ENCODE data around the gene SLC44A4.

The SLC44A4 gene

DNA sequence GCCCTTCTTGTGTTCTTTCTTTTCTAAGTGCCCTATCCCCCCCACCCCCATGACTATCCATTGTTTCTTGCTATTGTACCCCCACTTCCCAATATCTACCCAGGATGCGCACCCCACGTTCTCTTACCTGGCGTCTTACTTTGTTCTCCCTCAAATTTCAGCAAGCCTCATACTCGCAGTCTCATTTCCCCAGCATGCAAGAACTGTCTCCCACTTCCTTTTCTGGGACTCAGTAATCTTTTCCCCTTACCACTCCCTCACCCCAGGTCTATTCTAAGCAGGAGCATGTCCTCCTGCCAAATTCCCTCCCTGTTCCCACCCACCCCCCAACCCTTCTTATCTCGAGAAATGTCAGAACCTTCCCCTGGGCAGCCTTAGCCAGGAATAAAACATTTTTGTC, 20.4 kb upstream of the SLC44A4 start:
- ATAC-seq, result no peak
- TF ChIP-seq ZNF8 (CRISPR knock-in tag; IDR thresholded peaks at IDR 0.05) (no peak), GLIS3 (CRISPR knock-in tag; IDR thresholded peaks at IDR 0.05) (no peak), ZNF565 (CRISPR knock-in tag; conservative IDR thresholded peaks at IDR 0.05; ENCODE audit: low read depth) (no peak), ZFP3 (CRISPR knock-in tag; IDR thresholded peaks at IDR 0.05) (no peak), ESRRG (CRISPR knock-in tag; IDR thresholded peaks at IDR 0.05) (no peak), TOX (CRISPR knock-in tag; IDR thresholded peaks at IDR 0.05; ENCODE audit: borderline replicate concordance) (no peak), ISL1 (CRISPR knock-in tag; IDR thresholded peaks at IDR 0.05) (no peak), TCF4 (CRISPR knock-in tag; IDR thresholded peaks at IDR 0.05; ENCODE audit: borderline replicate concordance) (no peak), OSR1 (CRISPR knock-in tag; IDR thresholded peaks at IDR 0.05) (no peak), ZFP30 (CRISPR knock-in tag; IDR thresholded peaks at IDR 0.05) (no peak), PPARA (CRISPR knock-in tag; IDR thresholded peaks at IDR 0.05; ENCODE audit: borderline replicate concordance) (no peak), ARNTL (CRISPR knock-in tag; IDR thresholded peaks at IDR 0.05; ENCODE audit: borderline replicate concordance, low read depth) (no peak), ZNF70 (CRISPR knock-in tag; IDR thresholded peaks at IDR 0.05) (no peak)
- TF ChIP-seq, protein P1, sequence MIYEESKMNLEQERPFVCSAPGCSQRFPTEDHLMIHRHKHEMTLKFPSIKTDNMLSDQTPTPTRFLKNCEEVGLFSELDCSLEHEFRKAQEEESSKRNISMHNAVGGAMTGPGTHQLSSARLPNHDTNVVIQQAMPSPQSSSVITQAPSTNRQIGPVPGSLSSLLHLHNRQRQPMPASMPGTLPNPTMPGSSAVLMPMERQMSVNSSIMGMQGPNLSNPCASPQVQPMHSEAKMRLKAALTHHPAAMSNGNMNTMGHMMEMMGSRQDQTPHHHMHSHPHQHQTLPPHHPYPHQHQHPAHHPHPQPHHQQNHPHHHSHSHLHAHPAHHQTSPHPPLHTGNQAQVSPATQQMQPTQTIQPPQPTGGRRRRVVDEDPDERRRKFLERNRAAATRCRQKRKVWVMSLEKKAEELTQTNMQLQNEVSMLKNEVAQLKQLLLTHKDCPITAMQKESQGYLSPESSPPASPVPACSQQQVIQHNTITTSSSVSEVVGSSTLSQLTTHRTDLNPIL (CRISPR knock-in tag; IDR thresholded peaks at IDR 0.05; ENCODE audit: low read depth), result no peak
- TF ChIP-seq, protein P2, sequence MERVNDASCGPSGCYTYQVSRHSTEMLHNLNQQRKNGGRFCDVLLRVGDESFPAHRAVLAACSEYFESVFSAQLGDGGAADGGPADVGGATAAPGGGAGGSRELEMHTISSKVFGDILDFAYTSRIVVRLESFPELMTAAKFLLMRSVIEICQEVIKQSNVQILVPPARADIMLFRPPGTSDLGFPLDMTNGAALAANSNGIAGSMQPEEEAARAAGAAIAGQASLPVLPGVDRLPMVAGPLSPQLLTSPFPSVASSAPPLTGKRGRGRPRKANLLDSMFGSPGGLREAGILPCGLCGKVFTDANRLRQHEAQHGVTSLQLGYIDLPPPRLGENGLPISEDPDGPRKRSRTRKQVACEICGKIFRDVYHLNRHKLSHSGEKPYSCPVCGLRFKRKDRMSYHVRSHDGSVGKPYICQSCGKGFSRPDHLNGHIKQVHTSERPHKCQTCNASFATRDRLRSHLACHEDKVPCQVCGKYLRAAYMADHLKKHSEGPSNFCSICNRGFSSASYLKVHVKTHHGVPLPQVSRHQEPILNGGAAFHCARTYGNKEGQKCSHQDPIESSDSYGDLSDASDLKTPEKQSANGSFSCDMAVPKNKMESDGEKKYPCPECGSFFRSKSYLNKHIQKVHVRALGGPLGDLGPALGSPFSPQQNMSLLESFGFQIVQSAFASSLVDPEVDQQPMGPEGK (CRISPR knock-in tag; IDR thresholded peaks at IDR 0.05; ENCODE audit: borderline replicate concordance), result no peak
- TF ChIP-seq, protein P3, sequence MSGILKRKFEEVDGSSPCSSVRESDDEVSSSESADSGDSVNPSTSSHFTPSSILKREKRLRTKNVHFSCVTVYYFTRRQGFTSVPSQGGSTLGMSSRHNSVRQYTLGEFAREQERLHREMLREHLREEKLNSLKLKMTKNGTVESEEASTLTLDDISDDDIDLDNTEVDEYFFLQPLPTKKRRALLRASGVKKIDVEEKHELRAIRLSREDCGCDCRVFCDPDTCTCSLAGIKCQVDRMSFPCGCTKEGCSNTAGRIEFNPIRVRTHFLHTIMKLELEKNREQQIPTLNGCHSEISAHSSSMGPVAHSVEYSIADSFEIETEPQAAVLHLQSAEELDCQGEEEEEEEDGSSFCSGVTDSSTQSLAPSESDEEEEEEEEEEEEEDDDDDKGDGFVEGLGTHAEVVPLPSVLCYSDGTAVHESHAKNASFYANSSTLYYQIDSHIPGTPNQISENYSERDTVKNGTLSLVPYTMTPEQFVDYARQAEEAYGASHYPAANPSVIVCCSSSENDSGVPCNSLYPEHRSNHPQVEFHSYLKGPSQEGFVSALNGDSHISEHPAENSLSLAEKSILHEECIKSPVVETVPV (CRISPR knock-in tag; IDR thresholded peaks at IDR 0.05), result no peak

DNA sequence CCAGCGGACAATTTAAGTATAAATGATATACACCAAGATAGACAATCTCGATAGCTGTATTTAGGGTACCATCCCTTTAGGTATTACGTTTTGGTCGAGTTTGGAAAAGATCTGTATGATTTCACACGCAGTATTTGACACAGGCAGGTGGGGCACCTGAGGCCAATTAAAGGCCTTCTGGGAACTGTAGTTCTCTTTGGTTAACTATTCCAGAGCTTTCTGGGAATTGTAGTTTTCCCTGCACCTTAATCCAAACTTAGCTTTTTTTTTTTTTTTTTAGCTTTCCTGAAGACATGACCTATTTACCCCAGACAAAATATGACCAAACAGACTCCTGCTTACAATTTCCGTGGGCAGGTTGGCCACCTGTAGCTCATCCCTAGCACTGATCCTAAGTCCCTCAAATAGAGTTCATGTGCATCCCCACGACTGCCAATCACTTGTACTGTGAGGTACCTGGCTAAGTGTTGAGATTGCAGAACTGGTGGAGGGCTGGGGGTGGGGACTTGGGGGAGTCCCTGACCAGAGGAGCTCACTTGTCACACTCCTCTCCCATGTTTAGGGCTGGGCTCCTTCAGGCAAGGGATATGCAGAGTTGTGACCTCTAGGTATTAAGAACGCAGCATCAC, 19.7 kb upstream of the SLC44A4 start:
- peak; percentile 57 for ATAC-seq
- TF ChIP-seq RARB (CRISPR knock-in tag; IDR thresholded peaks at IDR 0.05), result no peak
- no peak for TF ChIP-seq OSR1 (CRISPR knock-in tag; IDR thresholded peaks at IDR 0.05)
- TF ChIP-seq GLIS3 (CRISPR knock-in tag; IDR thresholded peaks at IDR 0.05), result no peak
- TF ChIP-seq ZNF565 (CRISPR knock-in tag; conservative IDR thresholded peaks at IDR 0.05; ENCODE audit: low read depth), result no peak
- no peak for TF ChIP-seq ARNTL (CRISPR knock-in tag; IDR thresholded peaks at IDR 0.05; ENCODE audit: borderline replicate concordance, low read depth)
- TF ChIP-seq, protein P1 (CRISPR knock-in tag; IDR thresholded peaks at IDR 0.05; ENCODE audit: low read depth), result no peak
- no peak for TF ChIP-seq TCF4 (CRISPR knock-in tag; IDR thresholded peaks at IDR 0.05; ENCODE audit: borderline replicate concordance)
- no peak for TF ChIP-seq ZFP3 (CRISPR knock-in tag; IDR thresholded peaks at IDR 0.05)

DNA sequence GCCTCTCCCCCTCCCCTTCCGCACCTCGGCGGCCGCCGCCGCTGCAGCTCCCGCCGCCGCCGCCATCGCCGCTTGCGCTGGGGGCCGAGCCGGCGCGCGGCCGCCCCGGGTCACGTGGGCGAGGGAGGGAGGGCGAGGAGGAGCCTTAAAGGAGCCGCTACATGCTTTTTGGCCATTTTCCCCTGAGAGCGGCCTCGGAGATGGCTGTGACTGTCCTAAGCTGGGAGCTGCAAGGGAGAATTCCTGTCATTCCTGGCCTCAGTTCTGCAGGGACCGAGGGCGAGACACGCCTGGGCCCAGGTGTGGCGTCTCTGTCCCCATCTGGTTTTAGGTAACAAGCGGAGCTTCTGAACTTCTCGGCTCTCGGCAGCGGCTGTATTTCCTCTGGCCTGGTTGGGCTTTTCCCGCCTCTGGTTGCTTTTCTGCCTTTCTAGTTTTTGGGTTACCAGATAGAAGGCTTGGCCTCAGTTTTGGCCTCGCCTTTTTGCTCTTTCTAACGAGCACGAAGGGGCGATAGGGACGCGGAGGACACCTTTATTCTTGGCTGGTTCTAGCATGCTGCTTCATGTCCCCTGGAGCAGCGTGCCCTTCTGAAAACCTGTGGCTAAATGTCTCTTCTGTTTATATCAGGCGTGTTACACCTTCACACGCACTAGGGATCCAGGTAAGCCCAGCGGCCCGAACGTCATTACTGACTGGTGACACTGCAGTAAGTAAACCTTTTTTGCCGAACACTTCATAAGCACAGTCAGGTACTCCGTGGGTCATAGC, 19.0 kb upstream of the SLC44A4 start, which contains the start of gene EHMT2:
Gene EHMT2 (minus strand): TSS at position 87 of the 771 bp plus-strand sequence. CDS start 21 bp downstream, at position 66.
- ATAC-seq, result peak; percentile 73
- no peak for TF ChIP-seq ZNF565 (CRISPR knock-in tag; conservative IDR thresholded peaks at IDR 0.05; ENCODE audit: low read depth)
- no peak for TF ChIP-seq ARNTL (CRISPR knock-in tag; IDR thresholded peaks at IDR 0.05; ENCODE audit: borderline replicate concordance, low read depth)
- TF ChIP-seq OSR1 (CRISPR knock-in tag; IDR thresholded peaks at IDR 0.05), result no peak
- TF ChIP-seq TCF4 (CRISPR knock-in tag; IDR thresholded peaks at IDR 0.05; ENCODE audit: borderline replicate concordance), result no peak
- TF ChIP-seq CSDC2 (CRISPR knock-in tag; IDR thresholded peaks at IDR 0.05), result no peak
- TF ChIP-seq RARB (CRISPR knock-in tag; IDR thresholded peaks at IDR 0.05), result no peak
- no peak for TF ChIP-seq ZFP3 (CRISPR knock-in tag; IDR thresholded peaks at IDR 0.05)
- TF ChIP-seq ISL1 (CRISPR knock-in tag; IDR thresholded peaks at IDR 0.05), result no peak
- TF ChIP-seq, protein P4, sequence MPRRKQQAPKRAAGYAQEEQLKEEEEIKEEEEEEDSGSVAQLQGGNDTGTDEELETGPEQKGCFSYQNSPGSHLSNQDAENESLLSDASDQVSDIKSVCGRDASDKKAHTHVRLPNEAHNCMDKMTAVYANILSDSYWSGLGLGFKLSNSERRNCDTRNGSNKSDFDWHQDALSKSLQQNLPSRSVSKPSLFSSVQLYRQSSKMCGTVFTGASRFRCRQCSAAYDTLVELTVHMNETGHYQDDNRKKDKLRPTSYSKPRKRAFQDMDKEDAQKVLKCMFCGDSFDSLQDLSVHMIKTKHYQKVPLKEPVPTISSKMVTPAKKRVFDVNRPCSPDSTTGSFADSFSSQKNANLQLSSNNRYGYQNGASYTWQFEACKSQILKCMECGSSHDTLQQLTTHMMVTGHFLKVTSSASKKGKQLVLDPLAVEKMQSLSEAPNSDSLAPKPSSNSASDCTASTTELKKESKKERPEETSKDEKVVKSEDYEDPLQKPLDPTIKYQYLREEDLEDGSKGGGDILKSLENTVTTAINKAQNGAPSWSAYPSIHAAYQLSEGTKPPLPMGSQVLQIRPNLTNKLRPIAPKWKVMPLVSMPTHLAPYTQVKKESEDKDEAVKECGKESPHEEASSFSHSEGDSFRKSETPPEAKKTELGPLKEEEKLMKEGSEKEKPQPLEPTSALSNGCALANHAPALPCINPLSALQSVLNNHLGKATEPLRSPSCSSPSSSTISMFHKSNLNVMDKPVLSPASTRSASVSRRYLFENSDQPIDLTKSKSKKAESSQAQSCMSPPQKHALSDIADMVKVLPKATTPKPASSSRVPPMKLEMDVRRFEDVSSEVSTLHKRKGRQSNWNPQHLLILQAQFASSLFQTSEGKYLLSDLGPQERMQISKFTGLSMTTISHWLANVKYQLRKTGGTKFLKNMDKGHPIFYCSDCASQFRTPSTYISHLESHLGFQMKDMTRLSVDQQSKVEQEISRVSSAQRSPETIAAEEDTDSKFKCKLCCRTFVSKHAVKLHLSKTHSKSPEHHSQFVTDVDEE (CRISPR knock-in tag; IDR thresholded peaks at IDR 0.05), result no peak
- TF ChIP-seq, protein P1 (CRISPR knock-in tag; IDR thresholded peaks at IDR 0.05; ENCODE audit: low read depth), result no peak
- no peak for TF ChIP-seq ESRRG (CRISPR knock-in tag; IDR thresholded peaks at IDR 0.05)

Measured in SK-N-SH treated with all-trans-retinoic acid at 6 μM for 48 hours (cell line).